ENCODE data around the gene SLC49A3.

- TF ChIP-seq CTCF (conservative IDR thresholded peaks at IDR 0.05; ENCODE audit: low read length) (no peak), EZH2phosphoT487 (IDR thresholded peaks at IDR 0.05; ENCODE audit: borderline replicate concordance) (no peak)
Observed at GRCh38 chr4:650951-651883, 37.7 kb downstream of the SLC49A3 start.
